Naive thymus-derived CD8-positive, alpha-beta T cell (primary cell): ENCODE results near the gene SLC16A6. TPM values are rescaled to one million over a fixed set of nuclear protein-coding genes. Genes with fewer than 3 reads are reported as not detected.
"Not testable (repeated sequence)": the region's sequence is repeated elsewhere in the genome, so short reads cannot be mapped to it uniquely, and the experiment has no call there.

Experiments
- ATAC-seq, 2 donors: fragments of 150-1000 bp; cut with Tn5 transposase in 1 of 2; sonication (Bioruptor Pico), chemical (Tn5 transposase) in 1 of 2; 1 replicate in 1 of 2; 2 replicates in 1 of 2; pipeline ENCODE4 v1.10.0; 2021; ENCODE audit warnings: mild to moderate bottlenecking in 2 of 2, moderate library complexity in 2 of 2
- POLR2A ChIA-PET: fragments of 350-600 bp; sonication (Branson Sonifier 250); formaldehyde crosslinking; loops from one replicate; lab custom pipeline; 2021; ENCODE audit warnings: antibody characterized with exemption; lab: Charles Lee
- DNase-seq, 10 donors: peaks; one replicate each; pipeline versions ENCODE4 v3.0.0 to v3.0.0-alpha.2; 2020 to 2022
- H3K27ac Mint-ChIP-seq, 10 donors: one replicate each; pipeline ENCODE4 v1.8.0; 2020 to 2022; ENCODE audit warnings: mild to moderate bottlenecking in 10 of 10, mixed read lengths in 10 of 10, moderate library complexity in 4 of 10, inconsistent platforms in 1 of 10
- H3K27me3 Mint-ChIP-seq, 5 donors: one replicate each; pipeline ENCODE4 v1.8.0; 2021 to 2022; ENCODE audit warnings: mixed read lengths in 5 of 5
- H3K36me3 Mint-ChIP-seq, 3 donors: one replicate each; pipeline ENCODE4 v1.8.0; 2020 to 2022; ENCODE audit warnings: mixed read lengths in 3 of 3, mild to moderate bottlenecking in 2 of 3, inconsistent platforms in 1 of 3
- H3K4me1 Mint-ChIP-seq, 4 donors: one replicate each; pipeline ENCODE4 v1.8.0; 2021 to 2022; ENCODE audit warnings: mixed read lengths in 4 of 4
- H3K4me3 Mint-ChIP-seq, 10 donors: one replicate each; pipeline ENCODE4 v1.8.0; 2020 to 2022; ENCODE audit warnings: mild to moderate bottlenecking in 10 of 10, mixed read lengths in 10 of 10, moderate library complexity in 6 of 10, inconsistent platforms in 1 of 10
- H3K9me3 Mint-ChIP-seq, 9 donors: one replicate each; pipeline ENCODE4 v1.8.0; 2020 to 2022; ENCODE audit warnings: mixed read lengths in 9 of 9, mild to moderate bottlenecking in 3 of 9, inconsistent platforms in 1 of 9, moderate library complexity in 1 of 9
- polyA plus RNA-seq, 3 donors: library from polyadenylated mRNA; unstranded; fragments of 300-500 nt; fragmentation: Illumina TruSeq; gene quantifications; one replicate each; pipeline ENCODE4 v1.2.3, GENCODE V29; 2021
- total RNA-seq, 8 experiments: library from RNA in 2 of 8; stranded (reverse) in 2 of 8; gene quantifications; one replicate each; pipeline ENCODE4 v1.2.3 and lab custom pipeline; 2021 to 2026

Gene SLC16A6
- total and polyA plus RNA-seq, 5 experiments from 2014 or later, result 0.61 to 6.9 (median 2.6) TPM

DNA sequence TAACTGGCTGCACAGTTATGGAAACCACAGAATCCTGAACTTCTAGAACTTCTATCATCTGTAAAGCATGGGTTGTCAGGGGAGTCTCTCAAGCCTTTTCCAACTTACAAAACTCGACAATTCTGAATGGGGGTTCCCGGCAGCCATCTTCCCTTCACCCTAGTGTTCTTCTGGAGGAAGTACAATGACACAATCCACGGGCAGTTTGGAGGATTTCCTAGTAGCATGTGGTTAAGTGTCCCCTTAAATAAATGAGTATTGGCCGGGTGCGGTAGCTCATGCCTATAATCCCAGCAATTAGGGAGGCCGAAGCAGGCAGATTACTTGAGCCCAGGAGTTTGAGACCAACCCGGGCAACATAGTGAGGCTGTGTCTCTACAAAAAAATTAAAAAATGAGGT lies 2.1 kb downstream of the SLC16A6 start:
- Mint-ChIP-seq H3K4me1 (peaks cover 26 to 56% (median 46%) of the 10 kb centered on the region in 4 donors), H3K9me3 (no peaks in the 10 kb centered on the region), H3K27ac (peak overlapping the region; percentile 25 to 99 (median 96)), H3K36me3 (no peaks in the 10 kb centered on the region), H3K27me3 (no peaks in the 10 kb centered on the region), H3K4me3 (peak overlapping the region; percentile 57 to 100 (median 96))
- POLR2A ChIA-PET, result interaction anchor here (0.7 to 6.1 kb wide), 5 partner anchors 12 to 146 kb away, joined by 3 to 94 read pairs (median 3); no protein-coding TSS in a partner anchor
- DNase-seq (peak in 2 of 10 donors; percentile 16 to 22), ATAC-seq (no peak)

DNA sequence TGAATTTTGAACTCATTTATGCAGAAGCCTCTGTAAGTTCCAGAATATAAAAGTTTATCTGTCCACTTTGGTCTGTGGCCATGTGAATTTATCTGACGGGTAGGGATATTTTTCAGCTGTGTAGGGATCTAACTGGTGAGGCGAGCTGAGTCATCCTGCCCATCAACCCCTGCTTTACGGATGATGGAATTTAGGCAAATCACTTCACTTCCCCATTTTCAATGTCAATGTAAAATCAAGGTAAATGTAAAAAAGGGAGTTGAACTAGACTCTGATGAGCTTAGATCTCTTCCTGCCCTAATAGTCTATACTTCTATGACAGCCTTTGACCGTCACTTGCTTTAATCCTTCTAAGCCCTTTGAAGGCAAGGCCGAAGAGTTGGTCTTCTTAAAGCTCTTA lies 2.6 kb downstream of the SLC16A6 start:
- no peak for DNase-seq
- POLR2A ChIA-PET, result interaction anchor here (0.7 to 6.1 kb wide), 4 partner anchors 13 to 147 kb away, joined by 3 to 94 read pairs (median 3); no protein-coding TSS in a partner anchor

GRCh38 chr17:68281965-68282364 lies 9.0 kb downstream of the SLC16A6 start:
- H3K4me3 Mint-ChIP-seq, result not testable (repeated sequence)
- peak overlapping the region in 1 of 10 donors; percentile 6 for H3K27ac Mint-ChIP-seq

More for the DNA sequence above, 2.6 kb downstream of the SLC16A6 start:
- Mint-ChIP-seq H3K36me3 (no peaks in the 10 kb centered on the region), H3K9me3 (no peaks in the 10 kb centered on the region), H3K27me3 (no peaks in the 10 kb centered on the region), H3K4me3 (peak overlapping the region in 5 of 10 donors; percentile 81 to 98 (median 97)), H3K27ac (peak overlapping the region; percentile 25 to 99 (median 96)), H3K4me1 (peaks cover 26 to 55% (median 44%) of the 10 kb centered on the region in 4 donors)
- ATAC-seq, result no peak

GRCh38 chr17:68277807-68278206 lies 13.1 kb downstream of the SLC16A6 start:
- POLR2A ChIA-PET, result interaction anchor here (3.1 kb wide), 1 partner anchor 13 kb away, joined by 21 read pairs; the partner anchor contains the start of genes ARSG and SLC16A6

More at GRCh38 chr17:68281965-68282364, 9.0 kb downstream of the SLC16A6 start:
- ATAC-seq, DNase-seq, H3K9me3 Mint-ChIP-seq, H3K27me3 Mint-ChIP-seq: not testable (repeated sequence)
- POLR2A ChIA-PET, result interaction anchor here (1.6 kb wide), 1 partner anchor 10 kb away, joined by 6 read pairs; the partner anchor contains the start of gene ARSG
- Mint-ChIP-seq H3K36me3 (peaks cover 0 to 33% (median 31%) of the 10 kb centered on the region in 3 donors), H3K4me1 (peaks cover 0 to 30% (median 13%) of the 10 kb centered on the region in 4 donors)

DNA sequence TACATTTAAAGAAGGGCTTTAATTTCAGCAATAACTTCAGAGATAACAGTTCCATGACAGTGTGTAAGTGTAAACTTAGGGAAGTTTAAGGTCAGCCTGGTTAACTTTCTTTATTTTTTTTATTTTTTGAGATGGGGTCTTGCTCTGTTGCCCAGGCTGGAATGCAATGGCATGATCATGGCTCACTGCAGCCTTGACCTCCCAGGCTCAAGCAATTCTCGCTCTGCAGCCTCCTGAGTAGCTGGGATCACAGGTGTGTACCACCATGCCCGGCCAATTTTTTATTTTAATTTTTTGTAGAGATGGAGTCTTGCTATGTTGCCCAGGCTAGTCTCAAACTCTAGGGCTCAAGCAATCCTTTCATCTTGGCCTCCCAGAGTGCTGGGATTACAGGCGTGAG lies 14.6 kb downstream of the SLC16A6 start:
- H3K4me3 Mint-ChIP-seq, H3K27ac Mint-ChIP-seq, H3K9me3 Mint-ChIP-seq: not testable (repeated sequence)

More at GRCh38 chr17:68277807-68278206, 13.1 kb downstream of the SLC16A6 start:
- DNase-seq (no peak), ATAC-seq (no peak)
- Mint-ChIP-seq H3K9me3 (peaks cover 0 to 3% (median 0%) of the 10 kb centered on the region in 9 donors), H3K27me3 (no peaks in the 10 kb centered on the region), H3K36me3 (peaks cover 0 to 53% (median 49%) of the 10 kb centered on the region in 3 donors), H3K4me3 (no peak overlapping the region), H3K27ac (no peak overlapping the region), H3K4me1 (peaks cover 0 to 22% (median 6%) of the 10 kb centered on the region in 4 donors)

GRCh38 chr17:68273722-68274121 lies 17.2 kb downstream of the SLC16A6 start:
- POLR2A ChIA-PET, result interaction anchor here (0.8 kb wide), 1 partner anchor 49 kb away, joined by 3 read pairs; no protein-coding TSS in a partner anchor
- H3K4me3 Mint-ChIP-seq, result peak overlapping the region in 1 of 10 donors; percentile 33
- DNase-seq (no peak), ATAC-seq (no peak)
- H3K27me3 Mint-ChIP-seq, result no peaks in the 10 kb centered on the region
- H3K36me3 Mint-ChIP-seq, result peaks cover 15 to 68% (median 44%) of the 10 kb centered on the region in 3 donors
- H3K4me1 Mint-ChIP-seq, result no peaks in the 10 kb centered on the region
- H3K27ac Mint-ChIP-seq, result peak overlapping the region in 1 of 10 donors; percentile 87
- peaks cover 0 to 3% (median 0%) of the 10 kb centered on the region in 9 donors for H3K9me3 Mint-ChIP-seq

More for the DNA sequence above, 14.6 kb downstream of the SLC16A6 start:
- peaks cover 0 to 14% (median 4%) of the 10 kb centered on the region in 4 donors for H3K4me1 Mint-ChIP-seq
- POLR2A ChIA-PET, result interaction anchor here (0.7 to 1.0 kb wide), 2 partner anchors 14 to 139 kb away, joined by 3 to 4 read pairs; no protein-coding TSS in a partner anchor
- not testable (repeated sequence) for ATAC-seq, DNase-seq, H3K27me3 Mint-ChIP-seq
- H3K36me3 Mint-ChIP-seq, result peaks cover 7 to 62% (median 42%) of the 10 kb centered on the region in 3 donors

DNA sequence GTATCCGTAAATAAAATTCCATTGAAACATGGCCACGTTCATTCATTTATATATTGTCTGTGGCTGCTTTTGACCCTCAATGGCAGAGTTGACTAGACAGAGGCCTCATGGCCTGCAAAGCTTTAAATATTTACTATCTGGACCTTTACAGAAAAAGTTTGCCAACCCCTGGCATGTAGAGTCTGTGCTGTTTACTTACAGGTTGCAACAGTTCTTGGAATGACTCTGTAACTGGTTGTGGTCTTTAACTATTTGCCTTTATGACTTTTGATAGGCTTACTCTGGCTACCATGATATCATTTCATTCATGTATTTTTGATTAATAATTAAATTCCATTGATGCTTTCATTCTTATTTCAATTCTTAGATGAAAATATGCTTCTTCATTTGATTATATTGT lies 25.1 kb downstream of the SLC16A6 start:
- peaks cover 3 to 28% (median 12%) of the 10 kb centered on the region in 3 donors for H3K36me3 Mint-ChIP-seq
- not testable (repeated sequence) for DNase-seq, H3K27me3 Mint-ChIP-seq, H3K4me3 Mint-ChIP-seq, H3K27ac Mint-ChIP-seq, ATAC-seq, H3K9me3 Mint-ChIP-seq
- POLR2A ChIA-PET, result interaction anchor here (0.7 to 5.3 kb wide), 5 partner anchors 26 to 194 kb away, joined by 3 to 54 read pairs (median 4); partner anchors contain the start of genes ARSG and SLC16A6
- H3K4me1 Mint-ChIP-seq, result peaks cover 5 to 27% (median 17%) of the 10 kb centered on the region in 4 donors

GRCh38 chr17:68263101-68263681 lies 27.7 kb downstream of the SLC16A6 start:
- peak overlapping the region in 2 of 10 donors; percentile 32 to 44 for H3K4me3 Mint-ChIP-seq
- not testable (repeated sequence) for H3K27me3 Mint-ChIP-seq, H3K9me3 Mint-ChIP-seq, H3K36me3 Mint-ChIP-seq
- H3K27ac Mint-ChIP-seq, result peak overlapping the region in 9 of 10 donors; percentile 21 to 93 (median 56)
- DNase-seq (peak in 4 of 10 donors; percentile 36 to 60 (median 42)), ATAC-seq (peak in 1 of 2 donors; percentile 26)
- H3K4me1 Mint-ChIP-seq, result peaks cover 10 to 51% (median 33%) of the 10 kb centered on the region in 4 donors
- POLR2A ChIA-PET, result interaction anchor here (0.8 to 5.3 kb wide), 5 partner anchors 15 to 173 kb away, joined by 3 to 54 read pairs (median 5); partner anchors contain the start of genes AMZ2, ARSG and SLC16A6

GRCh38 chr17:68262467-68262866 lies 28.5 kb downstream of the SLC16A6 start:
- H3K27me3 Mint-ChIP-seq, H3K4me3 Mint-ChIP-seq, ATAC-seq, DNase-seq, H3K36me3 Mint-ChIP-seq, H3K9me3 Mint-ChIP-seq: not testable (repeated sequence)
- POLR2A ChIA-PET, result interaction anchor here (0.8 to 5.3 kb wide), 4 partner anchors 14 to 174 kb away, joined by 3 to 54 read pairs (median 7); partner anchors contain the start of genes AMZ2, ARSG and SLC16A6
- peaks cover 12 to 56% (median 39%) of the 10 kb centered on the region in 4 donors for H3K4me1 Mint-ChIP-seq
- H3K27ac Mint-ChIP-seq, result peak overlapping the region in 5 of 10 donors; percentile 53 to 93 (median 68)

GRCh38 chr17:68260051-68260762 lies 30.7 kb downstream of the SLC16A6 start:
- Mint-ChIP-seq H3K27ac (peak overlapping the region in 9 of 10 donors; percentile 22 to 98 (median 88)), H3K27me3 (no peaks in the 10 kb centered on the region), H3K36me3 (peaks cover 0 to 19% (median 9%) of the 10 kb centered on the region in 3 donors), H3K4me1 (peaks cover 25 to 73% (median 59%) of the 10 kb centered on the region in 4 donors), H3K4me3 (peak overlapping the region in 3 of 10 donors; percentile 34 to 75 (median 75)), H3K9me3 (no peaks in the 10 kb centered on the region)
- ATAC-seq (no peak), DNase-seq (no peak)
- POLR2A ChIA-PET, result interaction anchor here (0.6 to 5.3 kb wide), 6 partner anchors 11 to 174 kb away, joined by 3 to 54 read pairs (median 15); partner anchors contain the start of genes AMZ2, ARSG and SLC16A6

GRCh38 chr17:68259648-68259951 lies 31.3 kb downstream of the SLC16A6 start:
- H3K27me3 Mint-ChIP-seq, H3K9me3 Mint-ChIP-seq, ATAC-seq, DNase-seq: not testable (repeated sequence)
- Mint-ChIP-seq H3K4me3 (peak overlapping the region in 8 of 10 donors; percentile 26 to 75 (median 58)), H3K4me1 (peaks cover 26 to 79% (median 64%) of the 10 kb centered on the region in 4 donors), H3K36me3 (peaks cover 0 to 23% (median 9%) of the 10 kb centered on the region in 3 donors), H3K27ac (peak overlapping the region; percentile 82 to 98 (median 94))
- POLR2A ChIA-PET, result interaction anchor here (1.1 to 3.2 kb wide), 3 partner anchors 11 to 53 kb away, joined by 4 to 42 read pairs (median 26); partner anchors contain the start of genes AMZ2, ARSG and SLC16A6
